Activated naive CD8-positive, alpha-beta T cell treated with anti-CD3 and anti-CD28 coated beads, Interleukin-2, amount 50 U/mL, for 16 hours (primary cell): ENCODE results near the gene RAPGEF1.
A peak's percentile ranks its signal among the peaks of the same experiment; 100 is the strongest.

Experiments
- DNase-seq: peaks from one replicate; pipeline ENCODE4 v3.0.0-alpha.2; 2020; ENCODE audit warnings: low read depth, low spot score

The RAPGEF1 gene

GRCh38 chr9:131650254-131650653, 89.6 kb downstream of the RAPGEF1 start:
- DNase-seq: no peak

GRCh38 chr9:131649646-131650045, 90.2 kb downstream of the RAPGEF1 start:
- no peak for DNase-seq

- no peak for DNase-seq
Observed at GRCh38 chr9:131645078-131645776, 94.6 kb downstream of the RAPGEF1 start.

DNA sequence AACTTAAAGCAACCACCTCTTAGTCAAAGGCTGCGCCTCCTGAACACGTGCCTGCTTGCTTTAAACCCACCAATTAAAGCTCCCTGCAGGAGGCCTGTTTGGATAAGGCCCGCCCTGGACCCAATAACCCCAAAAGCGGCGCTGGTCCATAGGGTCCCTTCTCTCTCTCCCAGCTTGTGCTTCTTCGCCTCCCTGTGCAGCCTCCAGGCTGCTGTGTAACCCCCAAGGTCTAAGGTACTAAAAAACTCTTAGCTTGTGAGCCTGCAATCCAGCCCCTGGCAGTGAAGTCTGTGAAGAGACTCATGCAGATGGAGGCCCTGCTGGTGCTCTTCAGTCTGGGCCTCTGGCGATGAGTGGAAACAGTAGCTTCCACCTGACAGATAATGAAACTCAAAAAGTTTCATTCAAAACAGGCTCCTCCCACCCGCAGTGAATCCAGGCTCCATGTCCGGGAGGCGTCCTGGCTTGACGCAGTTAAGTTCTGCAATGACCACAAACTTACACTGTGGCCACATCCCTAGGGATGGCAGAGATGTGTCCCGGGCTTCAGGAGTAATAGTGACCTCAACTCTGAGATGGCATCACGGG, 97.3 kb downstream of the RAPGEF1 start:
- no peak for DNase-seq

DNA sequence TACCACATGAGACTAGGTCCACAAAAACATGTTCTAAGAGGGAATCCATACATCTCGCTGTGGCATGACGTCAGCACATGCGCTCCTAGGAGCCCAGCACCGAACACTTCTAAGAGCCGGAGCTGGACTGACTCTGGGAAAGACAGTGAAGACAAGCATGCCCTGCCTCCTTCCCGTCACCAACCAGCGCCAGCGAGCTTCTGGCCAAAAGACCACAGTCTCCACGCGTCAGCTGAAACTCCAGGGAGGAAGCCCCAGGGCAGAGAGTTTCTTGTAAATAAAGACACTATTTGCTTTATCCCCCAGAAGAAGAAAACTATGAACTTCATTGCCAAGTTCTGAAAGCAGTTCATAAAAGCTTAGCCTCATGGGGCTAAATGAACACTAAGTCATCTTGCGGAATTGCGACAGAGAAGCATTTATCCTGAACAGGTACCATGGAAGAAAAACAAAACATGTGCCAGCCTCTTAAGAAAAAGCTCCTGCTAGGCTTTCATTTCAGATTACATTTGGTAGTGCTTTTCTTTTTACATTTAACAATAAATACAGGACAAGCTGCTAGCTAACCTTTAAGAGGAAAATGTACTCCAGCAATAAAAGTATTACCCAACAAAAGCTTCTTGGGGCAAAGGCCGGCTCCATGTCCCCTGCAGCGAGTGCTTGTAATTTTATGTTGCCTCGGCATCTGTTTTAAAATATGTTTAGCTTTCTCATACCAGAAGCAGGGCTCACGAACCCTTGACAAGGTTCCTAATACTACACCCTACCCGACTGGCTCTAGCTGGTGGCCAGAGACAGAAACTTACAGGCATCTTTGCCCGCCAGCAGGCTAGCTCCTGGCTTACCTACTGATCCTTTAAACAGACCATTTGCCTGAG, 98.0 kb downstream of the RAPGEF1 start:
- DNase-seq: no peak

GRCh38 chr9:131640438-131641137, 99.3 kb downstream of the RAPGEF1 start:
- no peak for DNase-seq

DNA sequence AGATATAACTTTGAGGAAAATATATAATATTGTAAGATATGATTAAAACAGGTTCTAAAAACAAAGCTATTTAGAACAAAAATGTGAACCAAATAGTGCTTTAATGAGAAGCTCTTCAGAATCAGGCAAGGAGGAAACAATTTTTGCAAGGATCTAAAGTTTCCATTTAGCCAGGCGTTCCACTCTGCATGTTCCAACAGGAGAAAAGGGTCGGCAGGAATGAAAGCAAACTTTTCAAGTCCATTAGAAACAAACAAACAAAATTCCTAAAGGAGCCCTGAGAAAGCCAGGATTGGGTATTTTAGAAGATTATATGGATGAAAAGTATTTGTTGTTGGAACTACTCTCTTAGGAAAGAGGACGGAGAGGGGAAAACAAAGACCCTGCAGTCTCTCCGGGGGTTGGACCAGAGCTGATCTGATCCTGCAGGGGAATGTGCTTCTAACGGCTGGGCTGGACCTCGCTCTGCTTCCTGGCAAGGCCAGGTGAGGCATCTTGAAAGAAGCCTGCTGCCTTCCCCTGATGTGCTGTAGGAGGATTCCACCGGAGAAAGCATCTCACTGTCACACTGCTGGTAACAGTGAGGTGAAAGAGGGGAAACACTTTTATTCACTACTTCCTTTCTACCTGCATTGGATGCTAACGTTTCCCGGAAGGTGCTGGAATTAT, 100.0 kb downstream of the RAPGEF1 start:
- no peak for DNase-seq

GRCh38 chr9:131636593-131636992, 103.3 kb downstream of the RAPGEF1 start:
- DNase-seq: no peak

GRCh38 chr9:131635892-131636291, 104.0 kb downstream of the RAPGEF1 start:
- no peak for DNase-seq

DNA sequence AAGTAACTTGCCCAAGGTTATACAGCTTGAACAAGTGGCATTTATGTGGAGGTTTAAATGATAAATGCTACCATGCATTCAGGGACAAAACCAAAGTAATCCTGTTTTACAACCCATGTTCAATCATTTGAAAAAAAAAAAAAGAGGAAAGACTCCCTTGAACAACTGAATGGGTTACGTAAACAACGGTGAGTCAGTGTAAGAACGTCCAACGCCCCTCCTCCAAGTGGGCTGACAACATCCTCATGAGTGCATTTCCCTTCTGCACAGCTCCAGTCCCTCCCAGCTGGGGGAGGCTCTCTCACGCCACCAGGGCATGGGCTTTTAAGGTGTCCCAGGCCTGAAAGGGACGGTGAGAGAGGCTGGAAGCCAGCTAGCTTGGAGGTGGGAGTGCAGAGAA, 104.6 kb downstream of the RAPGEF1 start:
- peak; percentile 33 for DNase-seq

- DNase-seq: no peak
Observed at GRCh38 chr9:131633491-131634031, 106.3 kb downstream of the RAPGEF1 start.

GRCh38 chr9:131631306-131631705, 108.6 kb downstream of the RAPGEF1 start:
- no peak for DNase-seq

- no peak for DNase-seq
Observed at GRCh38 chr9:131630205-131630831, 109.6 kb downstream of the RAPGEF1 start.

DNA sequence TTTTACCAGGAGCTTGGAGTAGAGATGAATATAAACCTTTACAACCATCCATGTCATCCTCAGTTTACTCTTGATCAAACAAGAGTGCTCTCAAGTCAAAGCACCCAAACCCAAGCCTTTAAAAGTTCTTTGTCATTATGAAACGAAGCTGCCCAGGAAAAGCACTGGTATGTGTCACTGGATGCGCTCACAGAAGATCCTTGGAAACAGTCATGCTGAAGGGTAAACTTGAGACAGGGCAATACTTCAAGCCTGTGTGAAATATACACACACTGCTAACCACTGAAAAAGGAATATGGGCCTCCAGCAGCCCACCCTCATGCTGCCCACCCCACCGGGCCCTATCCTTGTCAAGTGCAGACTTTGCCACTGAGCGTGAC, 110.1 kb downstream of the RAPGEF1 start:
- no peak for DNase-seq

DNA sequence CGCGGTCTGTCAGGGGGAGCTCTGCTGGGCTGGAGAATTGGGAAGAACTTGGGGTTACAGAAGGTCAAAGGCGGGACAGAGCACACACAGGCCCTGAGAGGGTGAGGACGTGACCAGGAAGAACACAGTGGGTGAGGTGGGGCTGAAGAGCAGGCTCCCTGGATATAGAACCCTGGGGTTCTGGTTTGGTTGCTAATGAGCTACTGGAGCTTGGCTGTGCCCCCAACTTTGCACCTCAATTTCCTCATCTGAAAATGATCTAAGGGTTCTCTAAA, 110.7 kb downstream of the RAPGEF1 start:
- DNase-seq: no peak

DNA sequence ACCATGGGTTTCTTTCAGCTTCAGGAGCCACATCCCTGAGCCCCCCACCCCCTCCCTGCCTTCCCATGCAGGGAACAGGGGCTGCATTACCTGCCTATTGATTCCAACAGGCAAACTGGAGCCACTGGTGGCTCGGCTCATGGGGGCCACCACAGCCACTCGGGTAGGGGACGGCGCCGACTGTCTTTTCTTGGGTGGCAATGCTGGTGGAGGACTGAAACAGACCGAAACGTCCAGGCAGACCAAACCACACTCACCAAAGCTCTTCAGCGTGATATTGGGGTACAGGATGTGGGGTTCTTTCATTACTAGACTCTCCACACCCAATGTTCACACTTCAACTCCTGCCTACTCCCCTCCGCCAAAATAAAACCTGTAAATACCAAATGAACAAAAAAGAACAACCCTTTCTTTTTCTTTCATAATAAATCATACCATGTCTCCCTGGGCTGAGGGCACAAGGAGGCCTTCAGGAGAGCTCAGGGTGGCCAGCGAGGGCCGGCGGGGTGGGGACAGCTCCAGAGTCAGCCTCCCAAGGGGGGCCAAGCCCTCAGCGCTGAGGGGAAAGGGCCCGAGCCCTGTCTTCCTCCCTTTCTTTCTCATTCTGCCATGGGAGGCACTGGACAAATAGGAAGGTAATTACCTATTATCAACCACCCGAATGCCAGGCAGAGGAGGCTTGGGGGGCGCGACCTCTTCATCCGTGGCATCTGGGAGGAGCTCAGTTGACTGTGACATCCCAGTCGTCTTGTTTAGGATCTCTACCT, 111.2 kb downstream of the RAPGEF1 start:
- no peak for DNase-seq

GRCh38 chr9:131627648-131628458, 112.0 kb downstream of the RAPGEF1 start:
- no peak for DNase-seq

- no peak for DNase-seq
Observed at GRCh38 chr9:131627326-131627647, 112.6 kb downstream of the RAPGEF1 start.
